HuH-7.5 (cell line): ENCODE measurements around the gene SLC27A4.
A peak's percentile ranks its signal among the peaks of the same experiment; 100 is the strongest.

Experiments used
- DNase-seq: peaks from one replicate; pipeline ENCODE4 v3.0.0; 2011; ENCODE audit warnings: low spot score

SLC27A4 gene

DNA sequence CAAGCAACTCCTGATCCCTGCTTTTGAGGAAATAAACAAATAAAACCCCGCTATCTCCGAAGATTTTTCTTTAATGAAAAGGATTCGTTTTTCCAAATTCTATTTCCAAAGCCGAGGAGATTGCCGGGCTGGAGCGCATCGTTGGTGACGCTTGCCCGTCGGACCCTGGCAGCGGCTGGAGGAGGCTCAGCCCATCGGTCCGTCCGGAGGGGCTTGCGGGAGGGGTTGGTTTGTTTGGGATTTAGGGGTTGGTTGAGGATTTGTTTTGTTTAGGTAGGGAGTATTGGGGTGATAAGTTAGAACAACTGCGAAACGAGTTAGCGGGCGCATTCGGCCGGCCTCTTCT, 51.6 kb downstream of the SLC27A4 start:
- no peak for DNase-seq

DNA sequence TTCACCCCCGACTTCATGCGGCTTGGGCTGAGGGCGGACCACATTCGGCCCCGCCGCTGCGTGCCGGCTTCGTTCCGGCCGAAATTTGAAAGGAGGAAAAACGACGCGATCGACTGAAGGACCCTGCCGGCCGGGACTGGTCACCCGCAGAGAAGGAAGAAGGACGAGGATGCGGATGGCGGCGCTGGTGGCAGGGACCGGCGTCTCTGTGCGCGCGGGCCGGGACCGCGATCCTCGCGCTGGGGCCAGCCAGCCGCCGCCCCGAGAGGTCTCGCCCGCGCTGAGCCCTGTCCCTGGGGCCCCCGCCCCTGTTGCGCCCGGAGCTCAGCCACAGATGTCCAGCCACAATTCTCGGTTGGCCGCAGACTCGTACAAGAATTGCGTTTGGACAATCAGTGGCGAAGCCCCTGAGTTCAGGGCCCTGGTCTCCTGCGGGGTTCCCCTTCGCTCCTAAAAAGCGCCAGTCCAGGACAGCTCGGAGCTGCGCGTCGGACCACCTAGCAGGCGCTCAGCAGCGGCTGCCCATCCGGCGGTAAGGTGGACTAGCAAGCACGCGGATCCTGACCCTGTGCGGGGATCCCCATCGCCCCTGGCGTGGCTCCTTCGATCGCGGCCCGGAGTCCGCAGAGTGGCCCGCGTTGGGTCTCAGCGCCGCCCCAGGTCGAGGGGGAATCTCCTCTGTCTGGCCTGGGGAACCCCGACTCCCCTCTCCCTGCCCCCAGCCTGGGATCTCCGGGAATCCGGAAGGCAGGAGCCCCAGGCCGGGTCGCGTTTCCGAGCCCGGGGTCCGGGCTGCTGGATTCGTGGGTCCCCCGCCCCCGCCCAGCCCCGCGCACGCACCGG, 52.2 kb downstream of the SLC27A4 start:
- no peak for DNase-seq

DNA sequence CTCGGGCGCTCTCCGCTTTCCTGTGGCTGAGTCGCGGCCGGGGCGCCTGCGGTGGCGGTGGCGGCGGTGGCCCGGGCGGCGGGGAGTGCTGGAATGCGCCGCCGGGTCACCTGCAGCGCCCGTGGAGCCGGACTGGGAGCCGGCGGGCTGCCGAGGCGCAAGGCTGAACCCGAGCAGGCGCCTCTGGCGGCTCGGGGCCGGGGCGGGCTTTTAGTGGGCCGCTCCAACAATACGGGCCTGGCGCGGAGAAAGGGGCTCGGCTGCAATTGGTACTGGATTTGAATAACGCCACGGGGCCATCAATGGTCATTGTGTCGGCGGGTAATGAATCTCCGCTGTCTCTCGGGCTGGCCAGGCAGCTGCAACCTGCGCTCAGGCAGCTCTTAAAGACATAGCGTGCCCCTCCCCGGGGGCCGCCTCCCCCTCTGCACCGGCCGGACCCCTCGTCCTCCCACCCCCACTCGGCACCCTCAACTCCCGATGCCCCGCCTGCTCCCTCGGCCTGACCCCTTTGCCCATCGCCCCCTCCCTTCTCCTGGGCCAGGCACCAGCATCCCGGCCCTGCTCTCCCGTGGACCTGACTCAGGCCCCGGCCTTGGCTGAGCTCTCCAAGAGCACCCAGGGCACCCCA, 52.9 kb downstream of the SLC27A4 start:
- no peak for DNase-seq

DNA sequence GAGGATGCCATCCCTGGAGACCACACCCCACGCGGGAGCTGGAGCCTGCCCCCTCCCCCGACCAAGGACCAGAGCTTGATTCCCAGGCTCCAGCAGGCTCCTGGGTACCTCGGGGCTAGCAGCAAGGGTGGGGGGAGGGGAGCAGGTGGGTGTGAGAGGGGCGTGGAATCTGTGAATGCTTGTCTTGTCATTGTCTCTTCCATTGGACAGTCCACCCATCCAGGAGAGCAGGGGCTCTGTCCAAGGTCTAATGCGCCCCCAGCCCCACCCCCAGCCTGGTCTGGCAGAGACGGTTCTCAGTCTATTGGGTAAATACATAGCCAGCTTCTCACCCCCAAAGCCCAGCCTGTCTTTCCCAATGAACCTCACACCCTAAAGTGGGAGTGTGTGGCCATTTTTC, 53.6 kb downstream of the SLC27A4 start:
- no peak for DNase-seq

DNA sequence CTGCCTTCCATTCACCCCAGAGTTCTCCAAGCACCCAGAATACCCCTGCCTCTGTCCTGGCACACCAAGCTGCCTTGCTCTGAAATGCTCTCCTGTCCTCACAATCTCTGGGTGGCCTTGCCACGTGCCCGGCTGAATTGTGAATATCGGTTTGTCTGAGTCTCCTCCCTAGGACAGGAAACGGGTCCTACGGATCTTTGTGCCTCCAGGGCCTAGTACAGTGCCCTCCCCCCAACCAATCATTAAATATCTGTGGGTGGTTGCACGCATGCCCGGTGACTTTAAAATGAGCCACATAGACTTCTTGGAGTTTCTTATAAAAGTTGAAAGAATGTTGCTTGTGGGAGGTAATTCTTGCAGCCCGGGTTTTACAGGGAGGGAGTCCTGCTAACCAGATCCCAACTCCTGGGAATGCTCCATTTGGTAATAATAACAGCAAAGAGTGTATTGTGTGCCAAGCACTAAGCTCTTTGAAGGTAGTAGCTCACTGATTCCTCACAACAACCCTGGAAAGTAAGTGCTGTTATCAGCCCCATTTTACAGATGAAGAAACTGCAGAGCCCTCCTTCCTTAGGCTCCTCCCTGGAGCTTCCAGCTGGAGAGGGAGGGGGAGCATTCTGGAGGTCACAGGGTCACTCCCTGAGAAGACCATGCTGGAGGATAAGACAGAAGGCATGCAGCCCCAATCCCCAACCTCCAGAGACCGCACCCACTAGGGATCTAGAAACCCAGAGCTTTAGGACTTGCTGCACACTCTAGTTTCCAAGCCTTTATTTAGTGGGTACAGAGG, 54.2 kb downstream of the SLC27A4 start:
- DNase-seq = no peak

DNA sequence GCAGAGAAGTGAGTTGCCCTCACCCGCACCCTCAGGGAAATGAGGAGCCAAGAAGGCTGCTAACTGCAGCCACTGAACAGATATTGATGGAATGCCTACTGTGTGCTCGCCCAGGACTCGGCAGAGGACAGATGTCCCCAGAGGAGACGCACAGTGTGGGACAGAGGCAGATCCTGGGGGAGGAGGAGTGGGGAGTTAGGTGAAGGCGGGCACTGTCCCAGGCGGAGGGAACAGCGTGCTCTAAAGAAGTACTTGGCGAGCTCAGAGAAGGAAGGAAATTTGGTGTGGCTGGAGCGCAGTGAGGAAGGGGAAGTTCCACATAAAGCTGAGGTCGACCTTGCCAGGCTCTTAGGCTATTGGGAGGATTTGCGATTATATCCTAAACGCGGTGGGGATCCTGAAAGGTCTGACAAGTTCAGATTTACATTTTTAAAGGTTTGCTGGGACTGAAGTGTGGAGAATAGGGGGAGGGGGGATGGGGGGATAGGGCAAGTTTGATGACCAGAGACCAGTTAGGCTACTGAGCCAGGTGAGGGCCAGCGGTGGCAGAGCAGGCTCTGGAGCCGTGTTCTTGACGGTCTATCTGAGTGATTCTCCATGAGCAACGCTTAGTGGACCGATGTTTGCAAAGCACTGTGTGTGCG, 56.8 kb downstream of the SLC27A4 start:
- DNase-seq = no peak

GRCh38 chr9:128397831-128398230, 57.5 kb downstream of the SLC27A4 start:
- no peak for DNase-seq

DNA sequence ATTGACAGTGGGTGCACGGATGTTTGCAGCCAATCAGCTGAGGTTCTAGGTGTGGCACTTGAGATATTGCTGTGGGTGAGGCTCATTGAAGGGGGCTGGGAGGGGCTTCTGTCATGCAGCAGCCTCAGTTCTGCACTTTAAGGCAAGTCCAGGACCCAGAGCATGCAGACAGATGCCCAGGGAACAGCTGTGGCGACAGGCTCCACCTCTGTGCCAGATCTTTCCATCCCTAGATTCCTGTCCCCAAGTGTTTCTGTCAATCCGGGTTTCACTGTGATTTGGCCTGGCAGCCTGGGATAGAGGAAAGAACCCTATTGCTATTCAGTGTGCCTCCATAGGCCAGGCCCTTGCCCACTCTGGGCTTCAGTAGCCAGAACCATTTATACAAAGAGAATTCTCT, 59.5 kb downstream of the SLC27A4 start:
- no peak for DNase-seq

- no peak for DNase-seq
These were observed 64.2 kb downstream of the SLC27A4 start for GRCh38 chr9:128404560-128404959.

DNA sequence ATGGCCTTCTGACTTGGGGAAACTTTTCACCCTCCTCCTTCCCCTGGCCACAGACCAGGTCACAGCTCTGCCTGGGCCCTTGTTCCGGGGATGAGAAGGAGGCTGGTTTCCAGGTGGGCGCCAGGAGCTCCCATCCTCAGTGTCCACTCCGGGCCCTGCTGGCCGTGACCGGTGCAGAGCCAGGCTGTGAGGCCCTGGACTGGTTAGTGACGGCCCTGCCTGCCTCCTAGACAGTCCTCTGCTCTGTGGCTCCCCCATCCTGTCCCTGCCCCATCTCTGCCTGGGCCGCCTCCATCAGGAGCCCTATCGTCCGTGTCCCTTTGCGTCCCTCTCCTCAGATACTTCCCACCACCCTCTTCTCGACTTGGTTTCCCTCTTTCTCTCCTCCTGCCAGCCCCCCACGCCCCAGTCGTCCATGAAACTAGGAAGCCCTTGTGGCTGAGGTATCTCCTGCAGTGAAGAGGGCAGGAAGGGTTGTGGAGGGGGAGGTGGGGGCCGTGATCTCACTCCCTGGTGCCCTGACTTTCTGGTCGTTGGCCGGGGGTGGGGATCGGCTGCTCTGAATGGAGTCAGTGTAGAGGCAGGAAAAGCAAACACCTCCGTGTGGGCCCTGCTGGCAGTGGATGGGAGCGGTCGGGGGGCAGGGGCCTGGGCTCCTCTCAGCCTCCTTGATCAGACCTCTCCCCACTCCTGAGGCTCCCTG, 64.9 kb downstream of the SLC27A4 start:
- DNase-seq = no peak

GRCh38 chr9:128405780-128406171, 65.4 kb downstream of the SLC27A4 start:
- no peak for DNase-seq

DNA sequence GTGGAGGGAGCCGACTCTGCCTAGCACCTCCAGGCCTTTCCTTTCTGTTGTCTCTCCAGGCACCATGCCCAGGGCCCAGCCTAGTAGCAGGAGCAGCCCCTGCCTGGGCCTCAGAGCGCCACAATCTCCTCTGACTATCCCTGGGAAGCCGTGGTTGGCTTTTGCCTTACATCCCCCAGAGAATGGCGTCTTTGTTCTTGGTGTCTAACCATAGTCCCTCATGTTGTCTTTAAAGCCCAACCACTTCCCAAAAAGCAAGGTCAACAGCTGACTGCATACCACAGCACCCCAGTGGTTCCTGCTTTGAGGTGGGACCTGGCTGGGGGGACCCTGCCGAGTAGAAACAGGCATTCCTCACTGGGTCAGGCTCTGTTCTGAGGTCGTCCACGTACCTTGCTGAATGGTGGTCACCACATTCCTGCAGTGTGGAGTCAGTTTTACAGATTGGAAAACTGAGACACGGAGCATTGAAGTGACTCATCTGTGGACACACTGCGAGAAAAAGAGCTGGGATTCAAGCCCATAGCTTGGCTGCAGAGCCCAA, 66.6 kb downstream of the SLC27A4 start:
- DNase-seq = no peak

DNA sequence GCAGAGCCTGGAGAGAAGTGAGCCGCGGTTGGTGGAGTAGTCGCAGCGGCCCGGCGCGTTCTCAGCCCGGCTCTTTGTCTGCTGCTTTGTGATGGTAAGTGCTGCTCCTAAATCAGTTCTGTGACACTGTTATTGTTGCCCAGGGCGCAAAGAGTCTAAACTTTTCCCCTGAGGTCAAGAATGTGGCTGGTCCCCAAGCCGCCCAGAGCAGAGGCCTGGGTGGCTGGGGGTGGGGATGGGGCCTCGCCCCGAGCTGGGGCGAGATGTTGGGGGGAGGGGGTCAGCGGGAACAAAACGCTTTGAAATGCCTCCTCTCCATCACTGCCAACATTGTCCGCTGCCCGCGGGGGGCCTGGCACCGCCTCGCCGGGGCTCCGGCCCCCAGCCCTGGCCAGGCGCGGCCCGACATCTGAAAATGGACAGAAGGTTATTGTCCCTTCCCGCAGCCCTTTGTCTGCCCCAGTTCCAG, 68.7 kb downstream of the SLC27A4 start:
- no peak for DNase-seq

DNA sequence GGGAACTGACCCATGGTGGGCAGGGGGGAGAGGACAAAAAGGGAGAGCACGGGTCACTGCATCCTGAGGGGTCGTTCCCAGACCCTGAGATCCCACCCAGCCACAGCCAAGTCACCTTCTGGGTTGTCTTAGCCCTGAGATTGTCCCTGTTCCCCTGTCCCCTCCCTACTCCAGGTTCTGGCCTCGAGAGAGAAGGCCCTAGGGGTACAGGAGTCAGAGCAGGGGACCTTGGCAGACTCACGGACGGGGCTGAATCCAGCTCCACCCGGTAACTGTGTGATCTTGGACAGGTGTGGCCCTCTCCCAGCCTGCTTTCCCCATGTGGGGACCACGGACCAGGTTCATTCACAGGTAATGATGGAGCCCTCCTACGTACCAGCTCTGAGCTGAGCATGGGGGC, 69.1 kb downstream of the SLC27A4 start:
- DNase-seq = no peak

DNA sequence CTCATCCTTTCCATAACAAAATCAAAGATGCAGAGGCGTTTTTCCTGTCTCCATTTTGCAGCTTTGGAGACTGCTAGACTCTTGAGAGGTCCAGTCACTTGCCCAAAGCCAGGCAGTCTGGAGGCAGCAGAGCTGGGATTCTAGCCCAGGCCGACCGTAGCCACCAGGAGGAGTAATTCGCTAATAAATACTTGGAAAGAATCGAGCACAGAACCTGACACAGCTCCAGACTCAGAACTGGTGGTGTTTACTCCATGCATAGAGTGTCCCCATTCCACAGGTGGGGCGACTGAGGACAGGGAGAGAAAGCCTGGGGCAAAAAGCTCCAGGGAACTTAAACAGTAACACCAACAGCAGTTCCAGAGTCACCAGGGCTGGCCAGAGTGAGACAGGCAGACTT, 69.7 kb downstream of the SLC27A4 start:
- DNase-seq = peak; percentile 56
